ENCODE data around the gene TNFSF11. TPM values are rescaled to one million over a fixed set of nuclear protein-coding genes. Genes with fewer than 3 reads are reported as not detected.

Gene TNFSF11
- total RNA-seq, 2 donors from 2014 or later = not detected

- H3K27me3 ChIP-seq = no peaks in the 10 kb centered on the region
- no peaks in the 10 kb centered on the region for H3K9me3 ChIP-seq
- H3K27ac ChIP-seq = no peak overlapping the region
- no peak overlapping the region for H3K4me3 ChIP-seq
- no peak for DNase-seq (ENCODE audit: low spot score)
- no peaks in the 10 kb centered on the region for H3K36me3 ChIP-seq
- H3K4me1 ChIP-seq = no peaks in the 10 kb centered on the region
- no peak for TF ChIP-seq CTCF (IDR thresholded peaks at IDR 0.05)
Observed at GRCh38 chr13:42652642-42653415, 78.9 kb downstream of the TNFSF11 start.

GRCh38 chr13:42653679-42654078, 79.7 kb downstream of the TNFSF11 start:
- no peaks in the 10 kb centered on the region for H3K36me3 ChIP-seq
- no peaks in the 10 kb centered on the region for H3K4me1 ChIP-seq
- H3K27me3 ChIP-seq = no peaks in the 10 kb centered on the region
- no peak for DNase-seq (ENCODE audit: low spot score)
- H3K9me3 ChIP-seq = no peaks in the 10 kb centered on the region
- no peak overlapping the region for H3K27ac ChIP-seq
- no peak for TF ChIP-seq CTCF (IDR thresholded peaks at IDR 0.05)
- no peak overlapping the region for H3K4me3 ChIP-seq

- Histone ChIP-seq H3K36me3 (no peaks in the 10 kb centered on the region), H3K27me3 (no peaks in the 10 kb centered on the region), H3K27ac (no peak overlapping the region), H3K9me3 (no peaks in the 10 kb centered on the region), H3K4me3 (no peak overlapping the region), H3K4me1 (no peaks in the 10 kb centered on the region)
- no peak for DNase-seq (ENCODE audit: low spot score)
- TF ChIP-seq CTCF (IDR thresholded peaks at IDR 0.05) = no peak
Observed at GRCh38 chr13:42654212-42654611, 80.3 kb downstream of the TNFSF11 start.

GRCh38 chr13:42654722-42655121, 80.8 kb downstream of the TNFSF11 start:
- no peak overlapping the region for H3K4me3 ChIP-seq
- H3K27me3 ChIP-seq = no peaks in the 10 kb centered on the region
- H3K4me1 ChIP-seq = no peaks in the 10 kb centered on the region
- no peak for DNase-seq (ENCODE audit: low spot score)
- no peak overlapping the region for H3K27ac ChIP-seq
- TF ChIP-seq CTCF (IDR thresholded peaks at IDR 0.05) = no peak
- no peaks in the 10 kb centered on the region for H3K36me3 ChIP-seq
- no peaks in the 10 kb centered on the region for H3K9me3 ChIP-seq

GRCh38 chr13:42656161-42656560, 82.2 kb downstream of the TNFSF11 start:
- no peak for TF ChIP-seq CTCF (IDR thresholded peaks at IDR 0.05)
- Histone ChIP-seq H3K36me3 (no peaks in the 10 kb centered on the region), H3K27ac (no peak overlapping the region), H3K4me1 (no peaks in the 10 kb centered on the region), H3K4me3 (no peak overlapping the region), H3K27me3 (no peaks in the 10 kb centered on the region), H3K9me3 (no peaks in the 10 kb centered on the region)
- no peak for DNase-seq (ENCODE audit: low spot score)

- H3K27me3 ChIP-seq = no peaks in the 10 kb centered on the region
- no peak overlapping the region for H3K27ac ChIP-seq
Observed at GRCh38 chr13:42656958-42657357, 83.0 kb downstream of the TNFSF11 start.

More at GRCh38 chr13:42656958-42657357, 83.0 kb downstream of the TNFSF11 start:
- Histone ChIP-seq H3K9me3 (no peaks in the 10 kb centered on the region), H3K36me3 (no peaks in the 10 kb centered on the region), H3K4me1 (no peaks in the 10 kb centered on the region), H3K4me3 (no peak overlapping the region)
- TF ChIP-seq CTCF (IDR thresholded peaks at IDR 0.05) = no peak
- no peak for DNase-seq (ENCODE audit: low spot score)
